ENCODE data around the gene GRAMD4. TPM values are rescaled to one million over a fixed set of nuclear protein-coding genes. Genes with fewer than 3 reads are reported as not detected.

Gene GRAMD4
- total and polyA plus RNA-seq, 10 of the 15 experiments (the other 5 are each of a cell fraction or from before 2014, with no cell fraction given), result 0.21 to 45.5 (median 10.6) TPM

DNA sequence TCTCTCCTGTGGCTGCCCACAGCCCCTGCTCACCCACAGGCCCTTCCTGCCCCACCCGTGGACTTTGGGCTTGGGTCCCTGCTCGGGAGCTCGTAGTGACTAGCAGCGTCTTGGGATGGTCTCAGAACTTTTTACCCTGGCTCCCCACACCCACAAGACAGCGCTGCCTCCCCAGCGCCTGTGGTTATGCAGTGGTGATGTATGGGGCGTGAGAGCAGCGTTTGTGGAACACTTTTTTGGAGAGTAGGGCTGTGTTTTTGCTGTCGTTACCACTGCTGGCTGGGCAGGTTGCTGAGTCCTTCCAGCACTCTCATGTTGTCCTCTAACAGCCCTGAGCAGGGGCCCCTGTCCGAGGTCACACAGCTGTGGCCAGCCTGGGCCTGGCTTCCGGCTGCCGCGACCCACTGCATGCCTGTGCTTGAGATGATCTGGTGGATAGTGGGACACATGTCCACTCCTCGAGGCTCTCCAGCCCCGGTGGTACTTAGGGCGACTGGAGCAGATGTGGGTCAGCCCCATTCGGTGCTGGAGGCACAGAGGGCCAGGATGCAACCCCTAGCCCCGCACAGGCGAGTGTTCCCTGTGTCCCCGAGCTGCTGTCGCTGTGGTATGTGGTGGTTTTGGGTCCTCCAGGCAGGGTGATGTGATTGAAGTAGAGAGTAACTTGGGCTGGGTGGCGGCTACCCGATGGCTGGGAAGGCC lies 7.1 kb upstream of the GRAMD4 start:
- TF ChIP-seq HDGF (IDR thresholded peaks at IDR 0.05) (peak; percentile 78), RUNX3 (IDR thresholded peaks at IDR 0.05; ENCODE audit: low read length) (peak; percentile 43), ZNF207 (IDR thresholded peaks at IDR 0.05; ENCODE audit: borderline replicate concordance) (0 out of 2 replicates have a peak, but pooled peaks have one; percentile 25), WRNIP1 (IDR thresholded peaks at IDR 0.05; ENCODE audit: borderline replicate concordance, low read depth, low read length) (no peak)
- TF ChIP-seq, protein P1, sequence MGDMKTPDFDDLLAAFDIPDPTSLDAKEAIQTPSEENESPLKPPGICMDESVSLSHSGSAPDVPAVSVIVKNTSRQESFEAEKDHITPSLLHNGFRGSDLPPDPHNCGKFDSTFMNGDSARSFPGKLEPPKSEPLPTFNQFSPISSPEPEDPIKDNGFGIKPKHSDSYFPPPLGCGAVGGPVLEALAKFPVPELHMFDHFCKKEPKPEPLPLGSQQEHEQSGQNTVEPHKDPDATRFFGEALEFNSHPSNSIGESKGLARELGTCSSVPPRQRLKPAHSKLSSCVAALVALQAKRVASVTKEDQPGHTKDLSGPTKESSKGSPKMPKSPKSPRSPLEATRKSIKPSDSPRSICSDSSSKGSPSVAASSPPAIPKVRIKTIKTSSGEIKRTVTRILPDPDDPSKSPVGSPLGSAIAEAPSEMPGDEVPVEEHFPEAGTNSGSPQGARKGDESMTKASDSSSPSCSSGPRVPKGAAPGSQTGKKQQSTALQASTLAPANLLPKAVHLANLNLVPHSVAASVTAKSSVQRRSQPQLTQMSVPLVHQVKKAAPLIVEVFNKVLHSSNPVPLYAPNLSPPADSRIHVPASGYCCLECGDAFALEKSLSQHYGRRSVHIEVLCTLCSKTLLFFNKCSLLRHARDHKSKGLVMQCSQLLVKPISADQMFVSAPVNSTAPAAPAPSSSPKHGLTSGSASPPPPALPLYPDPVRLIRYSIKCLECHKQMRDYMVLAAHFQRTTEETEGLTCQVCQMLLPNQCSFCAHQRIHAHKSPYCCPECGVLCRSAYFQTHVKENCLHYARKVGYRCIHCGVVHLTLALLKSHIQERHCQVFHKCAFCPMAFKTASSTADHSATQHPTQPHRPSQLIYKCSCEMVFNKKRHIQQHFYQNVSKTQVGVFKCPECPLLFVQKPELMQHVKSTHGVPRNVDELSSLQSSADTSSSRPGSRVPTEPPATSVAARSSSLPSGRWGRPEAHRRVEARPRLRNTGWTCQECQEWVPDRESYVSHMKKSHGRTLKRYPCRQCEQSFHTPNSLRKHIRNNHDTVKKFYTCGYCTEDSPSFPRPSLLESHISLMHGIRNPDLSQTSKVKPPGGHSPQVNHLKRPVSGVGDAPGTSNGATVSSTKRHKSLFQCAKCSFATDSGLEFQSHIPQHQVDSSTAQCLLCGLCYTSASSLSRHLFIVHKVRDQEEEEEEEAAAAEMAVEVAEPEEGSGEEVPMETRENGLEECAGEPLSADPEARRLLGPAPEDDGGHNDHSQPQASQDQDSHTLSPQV (IDR thresholded peaks at IDR 0.05), result no peak
- TF ChIP-seq, protein P2, sequence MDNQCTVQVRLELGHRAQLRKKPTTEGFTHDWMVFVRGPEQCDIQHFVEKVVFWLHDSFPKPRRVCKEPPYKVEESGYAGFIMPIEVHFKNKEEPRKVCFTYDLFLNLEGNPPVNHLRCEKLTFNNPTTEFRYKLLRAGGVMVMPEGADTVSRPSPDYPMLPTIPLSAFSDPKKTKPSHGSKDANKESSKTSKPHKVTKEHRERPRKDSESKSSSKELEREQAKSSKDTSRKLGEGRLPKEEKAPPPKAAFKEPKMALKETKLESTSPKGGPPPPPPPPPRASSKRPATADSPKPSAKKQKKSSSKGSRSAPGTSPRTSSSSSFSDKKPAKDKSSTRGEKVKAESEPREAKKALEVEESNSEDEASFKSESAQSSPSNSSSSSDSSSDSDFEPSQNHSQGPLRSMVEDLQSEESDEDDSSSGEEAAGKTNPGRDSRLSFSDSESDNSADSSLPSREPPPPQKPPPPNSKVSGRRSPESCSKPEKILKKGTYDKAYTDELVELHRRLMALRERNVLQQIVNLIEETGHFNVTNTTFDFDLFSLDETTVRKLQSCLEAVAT (IDR thresholded peaks at IDR 0.05), result 0 out of 2 replicates have a peak, but pooled peaks have one; percentile 24
- Histone ChIP-seq H2AFZ (ENCODE audit: control insufficient read depth, low read depth, low read length) (peak overlapping the region; percentile 64), H3K36me3 (ENCODE audit: control insufficient read depth in 2 of 2, insufficient read depth in 2 of 2, low read length in 1 of 2) (no peaks in the 10 kb centered on the region), H4K20me1 (ENCODE audit: control insufficient read depth, insufficient read depth) (no peaks in the 10 kb centered on the region), H3K27me3 (replicated peaks in 1 of 2; ENCODE audit: control insufficient read depth in 2 of 2, insufficient read depth in 2 of 2, low read length in 1 of 2) (no peaks in the 10 kb centered on the region), H3K27ac (ENCODE audit: control insufficient read depth, insufficient read depth) (peak overlapping the region; percentile 83), H3K4me1 (ENCODE audit: control insufficient read depth, insufficient read depth, low read length) (peaks cover 19% of the 10 kb centered on the region), H3K4me2 (ENCODE audit: control insufficient read depth, insufficient read depth) (peak overlapping the region; percentile 65), H3K4me3 (peak overlapping the region; percentile 60; the same call in 1 of the 2 replicates), H3K9ac (ENCODE audit: control insufficient read depth, insufficient read depth, low read length) (peak overlapping the region; percentile 54), H3K79me2 (ENCODE audit: control insufficient read depth, insufficient read depth, low read length) (peaks cover 13% of the 10 kb centered on the region), H3K9me3 (replicated peaks; ENCODE audit: control insufficient read depth, insufficient read depth, low read length) (no peaks in the 10 kb centered on the region)
- no TSS peak for BruUV-seq (replicated peaks)
- RAD21 ChIA-PET (ENCODE audit: unreplicated experiment), result interaction anchor here (1.4 to 1.6 kb wide), 2 partner anchors 11 to 49 kb away, joined by 6 to 7 read pairs; no protein-coding TSS in a partner anchor
- CTCF ChIA-PET, result interaction anchor here (0.5 to 1.0 kb wide), 2 partner anchors 14 to 193 kb away, joined by 4 read pairs; no protein-coding TSS in a partner anchor
- POLR2A ChIA-PET, result interaction anchor here (0.5 to 1.8 kb wide), 2 partner anchors 24 to 32 kb away, joined by 3 to 5 read pairs; no protein-coding TSS in a partner anchor
- DNase-seq (ENCODE audit: low read depth, low spot score) (no peak), FAIRE-seq (peak; percentile 47), ATAC-seq (peak; percentile 57)
- whole genome bisulfite sequencing (ENCODE audit: insufficient coverage, insufficient replicate concordance, low lambda C conversion rate, missing lambda C conversion rate), result 8% methylated on average over 23 of the region's 23 CpGs
- SMC1A ChIA-PET (ENCODE audit: uncharacterized antibody, unreplicated experiment), result interaction anchor here (1.0 to 1.1 kb wide), 2 partner anchors 21 to 27 kb away, joined by 4 read pairs; no protein-coding TSS in a partner anchor
- intact Hi-C loops (cut with micrococcal nuclease; ENCODE audit: unreplicated experiment) (loop anchor here (1.0 to 5.0 kb wide), 2 partner anchors 21 to 36 kb away; no protein-coding TSS in a partner anchor), in situ Hi-C loops (cut with MboI) (no loop called here)
